ENCODE data around the gene POMT1.
"Not testable (repeated sequence)": the region's sequence is repeated elsewhere in the genome, so short reads cannot be mapped to it uniquely, and the experiment has no call there.

Gene POMT1, protein sequence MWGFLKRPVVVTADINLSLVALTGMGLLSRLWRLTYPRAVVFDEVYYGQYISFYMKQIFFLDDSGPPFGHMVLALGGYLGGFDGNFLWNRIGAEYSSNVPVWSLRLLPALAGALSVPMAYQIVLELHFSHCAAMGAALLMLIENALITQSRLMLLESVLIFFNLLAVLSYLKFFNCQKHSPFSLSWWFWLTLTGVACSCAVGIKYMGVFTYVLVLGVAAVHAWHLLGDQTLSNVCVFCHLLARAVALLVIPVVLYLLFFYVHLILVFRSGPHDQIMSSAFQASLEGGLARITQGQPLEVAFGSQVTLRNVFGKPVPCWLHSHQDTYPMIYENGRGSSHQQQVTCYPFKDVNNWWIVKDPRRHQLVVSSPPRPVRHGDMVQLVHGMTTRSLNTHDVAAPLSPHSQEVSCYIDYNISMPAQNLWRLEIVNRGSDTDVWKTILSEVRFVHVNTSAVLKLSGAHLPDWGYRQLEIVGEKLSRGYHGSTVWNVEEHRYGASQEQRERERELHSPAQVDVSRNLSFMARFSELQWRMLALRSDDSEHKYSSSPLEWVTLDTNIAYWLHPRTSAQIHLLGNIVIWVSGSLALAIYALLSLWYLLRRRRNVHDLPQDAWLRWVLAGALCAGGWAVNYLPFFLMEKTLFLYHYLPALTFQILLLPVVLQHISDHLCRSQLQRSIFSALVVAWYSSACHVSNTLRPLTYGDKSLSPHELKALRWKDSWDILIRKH

DNA sequence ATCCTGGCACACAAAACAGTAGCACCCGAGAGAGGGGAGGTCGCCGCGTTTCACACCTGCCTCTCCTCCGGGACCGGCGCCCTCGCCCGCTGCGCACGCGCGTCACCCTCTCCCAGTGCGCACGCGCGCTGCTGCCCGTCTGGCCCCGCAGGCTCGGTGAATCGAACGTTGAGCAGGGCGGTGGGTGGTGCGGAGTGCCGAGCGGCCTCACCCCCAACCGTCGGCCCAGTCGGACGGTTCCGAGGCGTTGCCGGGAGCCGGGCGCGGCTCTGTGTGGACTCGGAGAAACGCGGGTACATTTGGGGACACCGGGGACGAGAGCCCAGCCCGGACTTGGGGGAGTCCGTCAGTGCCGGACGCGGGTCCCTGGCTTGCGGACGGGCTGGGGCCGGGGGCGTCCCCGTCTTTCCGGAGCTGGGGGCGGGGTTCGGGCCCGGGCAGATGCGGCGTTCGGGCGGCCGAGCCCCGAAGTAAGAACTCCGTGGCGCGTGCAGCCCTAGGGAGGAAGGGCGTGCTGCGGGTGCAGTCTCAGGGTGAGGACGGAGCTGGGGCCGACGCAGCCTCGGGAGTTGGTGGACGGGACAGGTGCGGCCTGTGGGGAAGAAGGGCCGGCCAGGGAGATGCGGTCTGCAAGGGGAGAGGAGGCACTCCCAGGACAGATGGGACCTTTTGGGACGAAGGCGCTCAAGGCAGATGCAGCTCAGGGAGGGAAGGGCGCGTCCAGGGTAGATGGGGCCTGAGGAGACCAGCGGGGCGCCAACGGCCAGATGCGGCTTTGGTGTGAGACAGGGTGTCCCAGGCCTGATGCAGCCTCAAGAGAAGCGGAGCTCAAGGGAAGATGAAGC lies at the start of gene POMT1:
Gene POMT1 (plus strand): TSS at position 138 of the 845 bp plus-strand sequence. CDS start 1,301 bp downstream, outside the sequence.
- DNase-seq: peak; percentile 96

DNA sequence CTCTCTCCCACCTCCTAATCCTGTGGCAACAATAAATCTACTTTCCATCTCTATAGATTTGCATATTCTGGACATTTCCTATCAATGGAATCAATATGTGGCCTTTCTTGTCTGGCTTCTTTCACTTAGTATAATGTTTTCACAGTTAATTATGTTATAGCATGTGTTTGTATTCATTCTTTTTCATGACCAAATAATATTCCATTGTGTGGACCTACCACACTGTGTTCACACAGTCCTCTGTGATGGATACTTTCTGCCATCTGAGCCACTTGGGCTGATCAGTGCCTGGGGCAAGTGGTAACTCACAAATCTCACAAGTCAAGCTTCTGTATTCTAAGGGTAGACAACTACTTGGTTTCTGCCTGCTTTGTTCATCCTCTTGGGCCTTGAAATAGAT lies 48.7 kb upstream of the POMT1 start:
- no peak for DNase-seq

DNA sequence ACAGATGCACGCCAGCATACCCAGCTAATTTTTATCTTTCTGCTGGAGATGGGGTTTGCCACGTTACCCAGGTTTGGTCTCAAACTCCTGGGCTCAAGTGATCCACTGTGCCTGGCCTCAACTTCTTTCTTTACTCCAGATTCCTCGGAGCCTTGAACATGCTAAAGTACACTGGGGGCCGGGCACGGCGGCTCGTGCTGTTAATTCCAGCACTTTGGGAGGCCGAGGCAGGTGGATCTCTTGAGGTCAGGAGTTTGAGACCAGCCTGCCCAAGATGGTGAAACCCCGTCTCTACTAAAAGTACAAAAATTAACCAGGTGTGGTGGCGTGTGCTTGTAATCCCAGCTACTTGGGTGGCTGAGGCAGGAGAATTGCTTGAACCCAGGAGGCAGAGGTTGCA lies 47.1 kb upstream of the POMT1 start:
- not testable (repeated sequence) for DNase-seq

DNA sequence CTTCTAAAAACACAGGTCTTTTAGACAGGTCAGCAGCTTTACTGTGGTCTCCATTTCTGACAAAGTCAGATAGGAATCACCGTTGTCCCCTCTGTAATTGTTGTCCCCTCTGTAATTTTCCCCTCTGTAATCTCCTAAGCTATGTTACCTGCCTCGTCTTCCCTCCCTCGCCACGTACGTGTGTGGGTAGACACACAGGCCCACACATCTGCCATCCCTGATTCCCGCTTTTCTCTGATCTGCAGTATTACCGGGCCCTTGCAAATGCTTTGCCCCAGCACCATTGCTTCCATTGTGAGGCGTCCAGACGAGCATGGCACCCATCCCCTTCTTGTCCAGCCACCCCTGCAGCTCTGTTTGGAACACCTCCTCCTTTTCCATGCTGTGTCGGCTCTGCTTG lies 45.0 kb upstream of the POMT1 start:
- no peak for DNase-seq

DNA sequence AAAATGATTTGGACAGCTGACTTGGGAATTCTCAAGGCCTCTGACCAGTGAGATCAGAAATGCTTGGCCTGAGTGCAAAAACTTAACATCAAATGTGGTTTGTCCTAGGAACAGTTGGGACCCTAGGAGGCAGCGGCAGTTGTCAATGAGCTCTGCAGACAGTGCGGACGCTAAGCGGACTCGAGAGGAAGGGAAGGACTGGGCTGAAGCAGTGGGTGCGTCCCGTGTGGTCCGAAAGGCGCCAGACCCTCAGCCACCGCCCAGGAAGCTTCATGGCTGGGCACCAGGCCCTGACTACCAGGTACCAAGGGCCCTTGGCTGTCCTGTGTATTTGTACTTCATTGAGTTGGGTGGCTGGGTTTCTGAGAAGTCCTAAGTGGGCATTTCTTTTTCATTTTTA lies 43.7 kb upstream of the POMT1 start:
- DNase-seq: no peak

DNA sequence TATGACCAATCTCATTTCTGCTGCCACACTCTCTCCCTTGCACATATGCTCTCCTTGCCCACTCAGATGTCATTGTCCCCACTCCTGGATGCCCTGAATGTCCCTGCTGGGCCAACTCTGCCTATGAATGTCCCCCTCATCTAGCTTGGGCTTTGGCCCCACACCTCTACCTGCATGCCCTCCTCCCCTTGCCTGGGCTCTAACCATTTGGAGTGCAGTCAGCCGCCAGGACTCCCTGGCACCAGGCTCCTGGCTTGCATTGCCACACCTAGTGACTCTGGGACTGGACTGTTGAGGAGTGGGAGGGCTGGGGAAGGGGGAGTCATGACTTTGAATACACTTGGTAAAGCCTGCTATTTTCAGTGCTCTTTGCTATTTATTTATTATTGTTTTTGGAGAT lies 41.6 kb upstream of the POMT1 start:
- no peak for DNase-seq

DNA sequence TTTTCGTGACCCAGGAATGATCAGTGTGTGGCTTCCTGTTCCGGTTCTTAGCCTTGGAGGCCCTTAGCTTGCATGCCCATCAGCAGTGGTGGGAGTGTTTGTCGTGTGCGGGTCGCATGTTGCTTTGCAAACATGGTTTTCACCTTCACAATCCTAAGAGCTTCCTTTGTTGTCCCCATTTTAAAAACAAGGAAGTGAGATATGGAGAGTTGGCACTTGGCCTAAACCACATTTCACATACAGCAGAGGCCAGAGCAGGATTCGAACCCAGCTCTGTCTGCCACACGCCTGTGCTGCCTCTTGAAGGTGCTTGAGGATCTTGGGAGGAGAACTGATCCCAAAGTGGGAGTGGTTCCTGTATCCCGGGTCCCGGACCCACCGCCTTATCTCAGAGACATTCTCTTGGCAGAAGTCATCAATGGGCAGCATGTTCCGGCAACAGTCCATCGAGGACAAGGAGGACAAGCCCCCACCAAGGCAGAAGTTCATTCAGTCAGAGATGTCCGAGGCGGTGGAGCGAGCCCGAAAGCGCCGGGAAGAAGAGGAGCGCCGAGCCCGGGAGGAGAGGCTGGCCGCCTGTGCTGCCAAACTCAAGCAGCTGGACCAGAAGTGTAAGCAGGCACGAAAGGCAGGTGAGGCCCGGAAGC lies 38.2 kb upstream of the POMT1 start:
- DNase-seq: no peak

DNA sequence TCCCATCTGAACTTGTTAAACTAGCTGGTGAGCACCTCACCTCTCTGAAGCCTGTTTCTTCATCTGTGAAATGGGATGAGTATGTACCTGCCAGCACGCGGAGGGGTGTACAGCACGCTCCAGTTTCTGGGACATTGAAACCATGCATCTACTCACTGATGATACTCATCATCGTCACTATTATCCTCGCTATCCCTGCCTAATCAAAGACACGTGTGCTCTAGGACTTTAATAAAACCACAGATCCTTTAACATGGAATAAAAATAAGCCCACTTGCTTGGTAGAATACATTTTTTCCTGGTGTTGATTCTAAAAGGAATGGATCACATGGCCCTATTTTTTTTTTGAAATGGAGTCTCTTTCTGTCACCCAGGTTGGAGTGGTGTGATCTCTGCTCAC lies 37.3 kb upstream of the POMT1 start:
- no peak for DNase-seq

DNA sequence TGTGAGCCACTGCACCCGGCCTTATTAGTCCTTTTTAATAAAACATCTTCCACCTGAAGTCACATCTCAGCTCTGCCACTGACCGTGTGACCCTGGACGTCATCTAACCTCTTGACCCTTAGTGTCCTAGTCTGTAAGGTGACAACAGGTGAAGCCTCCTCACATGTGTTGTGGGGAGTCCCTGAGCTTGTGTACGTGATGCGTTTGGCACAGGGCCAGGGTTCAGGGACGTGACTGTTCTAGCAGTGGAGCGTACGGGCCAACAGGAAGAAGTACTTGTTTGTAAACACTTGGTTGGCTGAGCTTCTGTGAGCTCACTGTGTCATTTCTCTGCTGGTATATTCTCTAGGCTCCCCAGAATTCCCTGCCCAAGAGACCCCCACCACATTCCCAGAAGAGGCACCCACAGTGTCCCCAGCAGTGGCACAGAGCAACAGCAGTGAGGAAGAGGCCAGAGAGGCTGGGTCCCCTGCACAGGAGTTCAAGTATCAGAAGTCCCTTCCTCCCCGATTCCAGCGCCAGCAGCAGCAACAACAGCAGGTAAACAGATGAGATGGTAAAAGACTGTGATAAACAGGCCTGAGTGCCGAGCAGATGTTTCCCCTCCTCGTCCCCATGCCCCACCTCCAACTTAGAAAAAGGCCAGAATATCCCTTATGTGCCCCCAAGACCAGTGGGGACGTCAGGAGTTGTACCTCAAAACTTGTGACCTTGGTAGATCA lies 35.3 kb upstream of the POMT1 start:
- DNase-seq: no peak

DNA sequence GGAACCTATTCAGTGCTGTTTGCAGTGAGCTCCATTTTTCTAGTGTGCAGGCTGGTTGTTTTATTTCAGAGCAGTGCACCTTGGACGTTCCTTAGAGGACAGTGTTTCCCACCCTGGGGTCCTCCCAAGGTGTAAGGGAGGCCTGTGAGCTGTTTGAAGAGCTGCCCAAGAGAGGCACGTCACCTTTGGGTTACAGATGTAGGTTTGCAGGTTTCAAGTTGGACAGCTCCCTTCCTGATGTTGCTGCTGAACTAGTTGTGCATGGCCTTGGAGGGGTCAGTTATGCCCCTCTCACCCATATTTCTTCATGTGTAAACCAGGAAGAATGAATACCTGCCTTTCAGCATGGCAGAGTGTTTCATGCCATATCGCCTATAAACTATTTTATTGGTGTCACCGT lies 34.7 kb upstream of the POMT1 start:
- no peak for DNase-seq

DNA sequence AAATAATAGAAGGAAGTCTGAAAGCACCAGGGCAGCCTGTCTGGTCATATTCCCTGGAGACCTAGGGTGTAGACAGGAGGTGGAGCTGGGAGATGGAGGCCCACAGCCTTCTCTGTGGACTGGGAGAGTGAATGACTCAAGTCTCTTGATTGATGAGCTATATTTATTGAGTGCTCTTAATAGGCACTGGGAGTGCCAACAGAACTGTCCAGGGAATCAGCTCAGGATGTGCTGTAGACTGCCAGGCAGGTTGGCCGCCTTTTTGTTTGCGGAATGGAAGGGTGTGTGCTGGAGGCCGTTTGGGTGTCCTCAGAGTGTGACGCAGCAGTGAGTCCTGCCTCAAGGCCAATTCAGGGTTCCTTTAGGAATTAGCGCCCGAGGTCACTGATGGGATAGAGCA lies 33.4 kb upstream of the POMT1 start:
- DNase-seq: peak; percentile 68

DNA sequence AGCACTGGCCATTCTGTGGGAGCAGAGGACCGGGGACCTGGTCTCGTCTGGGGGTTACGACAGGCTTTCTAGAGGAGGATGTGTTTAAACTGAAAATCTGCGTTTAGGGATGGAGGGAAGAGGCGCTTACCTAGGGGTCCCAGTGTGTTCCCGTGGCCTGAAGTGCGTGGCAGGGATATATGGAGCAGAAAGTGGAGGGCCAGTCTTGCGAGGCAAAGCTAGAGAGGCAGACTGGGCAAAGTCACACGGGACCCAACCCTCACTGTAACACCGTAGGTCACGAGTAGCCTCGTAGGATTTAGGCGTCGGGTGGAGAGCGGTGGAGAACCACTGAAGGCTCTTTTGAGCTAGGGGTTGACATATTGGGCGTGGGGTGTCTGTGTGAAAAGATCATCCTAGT lies 32.8 kb upstream of the POMT1 start:
- DNase-seq: no peak

DNA sequence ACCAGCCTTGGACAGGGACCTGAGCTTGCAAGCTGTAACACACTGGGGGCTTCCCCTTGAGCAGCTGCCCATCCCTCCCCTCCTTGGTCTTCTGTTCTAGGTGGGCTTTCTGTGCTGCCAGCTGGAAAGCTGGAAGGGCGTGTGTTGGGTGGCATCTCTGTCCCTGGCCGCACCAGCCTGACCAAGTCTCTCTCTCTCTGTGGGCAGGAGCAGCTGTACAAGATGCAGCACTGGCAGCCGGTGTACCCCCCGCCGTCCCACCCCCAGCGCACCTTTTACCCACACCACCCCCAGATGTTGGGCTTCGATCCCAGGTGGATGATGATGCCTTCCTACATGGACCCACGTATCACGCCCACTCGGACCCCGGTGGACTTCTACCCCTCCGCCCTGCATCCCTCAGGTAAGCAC lies 32.1 kb upstream of the POMT1 start:
- DNase-seq: no peak

DNA sequence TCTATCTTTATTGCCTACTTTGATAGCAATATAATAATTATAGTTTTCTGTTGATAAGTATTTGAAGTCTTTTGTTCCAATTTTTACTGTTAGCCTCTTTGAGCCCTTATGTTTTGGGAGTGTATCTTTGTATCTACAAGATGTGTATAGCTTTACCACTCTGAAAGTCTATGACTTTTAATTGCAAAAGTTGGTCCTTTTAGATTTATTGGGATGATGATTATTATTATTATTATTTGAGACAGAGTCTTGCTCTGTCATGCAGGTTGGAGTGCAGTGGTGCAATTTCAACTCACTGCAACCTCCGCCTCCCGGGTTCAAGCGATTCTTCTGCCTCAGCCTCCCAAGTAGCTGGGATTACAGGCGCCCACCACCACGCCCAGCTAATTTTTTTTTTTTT lies 30.6 kb upstream of the POMT1 start:
- DNase-seq: not testable (repeated sequence)

DNA sequence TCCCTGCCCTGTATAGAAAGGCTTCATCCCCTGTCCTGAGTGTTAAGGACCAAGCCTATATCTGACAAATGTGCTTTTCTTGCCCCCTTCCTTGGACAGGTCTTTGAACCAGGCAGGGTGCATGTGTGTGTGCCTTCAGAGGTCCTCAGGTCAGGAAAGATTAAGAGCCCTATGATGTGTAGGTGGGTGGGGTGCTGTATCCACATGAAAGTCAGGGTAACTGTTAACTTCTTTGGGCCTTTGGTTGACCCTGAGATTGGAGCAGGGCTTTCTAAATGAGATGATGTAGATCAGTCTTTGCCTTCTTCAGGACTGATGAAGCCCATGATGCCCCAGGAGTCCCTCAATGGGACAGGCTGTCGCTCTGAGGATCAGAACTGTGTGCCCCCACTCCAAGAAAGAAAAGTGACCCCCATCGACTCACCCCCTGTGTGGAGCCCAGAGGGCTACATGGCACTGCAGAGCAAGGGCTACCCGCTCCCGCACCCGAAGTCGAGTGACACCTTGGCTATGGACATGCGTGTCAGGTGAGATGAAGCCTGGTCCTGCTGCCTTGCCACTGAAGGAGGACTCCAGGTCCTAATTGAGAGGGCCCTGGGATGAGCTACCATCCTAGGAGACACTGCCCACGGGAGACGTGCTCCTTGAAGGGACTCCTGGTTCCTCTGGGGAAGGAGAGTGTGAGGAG lies 29.4 kb upstream of the POMT1 start:
- DNase-seq: no peak

DNA sequence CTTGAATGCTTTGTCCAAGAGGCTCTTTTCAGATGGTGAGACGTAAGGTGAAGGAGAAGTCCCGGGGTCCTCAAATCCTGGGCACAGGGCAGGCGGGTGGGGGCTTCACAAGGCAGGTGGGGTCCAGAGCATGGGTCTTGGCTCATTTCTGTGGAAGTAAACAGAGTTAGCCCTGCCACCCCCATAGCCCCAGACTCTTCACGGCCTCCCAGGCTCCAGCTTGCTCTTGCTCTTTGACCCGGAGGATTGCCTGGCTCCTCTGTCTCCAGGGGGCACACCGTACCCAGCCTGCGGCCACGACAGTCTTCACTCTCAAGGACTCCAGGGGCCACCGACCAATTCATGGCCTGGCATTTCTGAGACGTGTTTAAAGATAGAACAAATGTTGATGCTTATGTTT lies 28.8 kb upstream of the POMT1 start:
- no peak for DNase-seq

DNA sequence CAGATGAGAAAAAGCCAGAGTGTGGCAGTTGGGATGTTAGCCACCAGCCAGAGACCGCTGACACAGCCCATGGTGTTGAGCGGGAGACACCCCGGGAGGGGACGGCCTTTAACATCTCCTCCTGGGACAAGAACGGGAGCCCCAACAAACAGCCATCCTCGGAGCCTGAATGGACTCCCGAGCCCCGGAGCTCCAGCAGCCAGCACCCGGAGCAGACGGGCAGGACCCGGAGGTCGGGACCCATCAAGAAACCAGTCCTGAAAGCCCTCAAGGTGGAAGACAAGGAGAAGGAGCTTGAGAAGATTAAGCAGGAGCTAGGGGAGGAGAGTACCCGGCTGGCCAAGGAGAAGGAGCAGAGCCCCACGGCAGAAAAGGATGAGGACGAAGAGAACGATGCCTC lies 28.0 kb upstream of the POMT1 start:
- DNase-seq: no peak

DNA sequence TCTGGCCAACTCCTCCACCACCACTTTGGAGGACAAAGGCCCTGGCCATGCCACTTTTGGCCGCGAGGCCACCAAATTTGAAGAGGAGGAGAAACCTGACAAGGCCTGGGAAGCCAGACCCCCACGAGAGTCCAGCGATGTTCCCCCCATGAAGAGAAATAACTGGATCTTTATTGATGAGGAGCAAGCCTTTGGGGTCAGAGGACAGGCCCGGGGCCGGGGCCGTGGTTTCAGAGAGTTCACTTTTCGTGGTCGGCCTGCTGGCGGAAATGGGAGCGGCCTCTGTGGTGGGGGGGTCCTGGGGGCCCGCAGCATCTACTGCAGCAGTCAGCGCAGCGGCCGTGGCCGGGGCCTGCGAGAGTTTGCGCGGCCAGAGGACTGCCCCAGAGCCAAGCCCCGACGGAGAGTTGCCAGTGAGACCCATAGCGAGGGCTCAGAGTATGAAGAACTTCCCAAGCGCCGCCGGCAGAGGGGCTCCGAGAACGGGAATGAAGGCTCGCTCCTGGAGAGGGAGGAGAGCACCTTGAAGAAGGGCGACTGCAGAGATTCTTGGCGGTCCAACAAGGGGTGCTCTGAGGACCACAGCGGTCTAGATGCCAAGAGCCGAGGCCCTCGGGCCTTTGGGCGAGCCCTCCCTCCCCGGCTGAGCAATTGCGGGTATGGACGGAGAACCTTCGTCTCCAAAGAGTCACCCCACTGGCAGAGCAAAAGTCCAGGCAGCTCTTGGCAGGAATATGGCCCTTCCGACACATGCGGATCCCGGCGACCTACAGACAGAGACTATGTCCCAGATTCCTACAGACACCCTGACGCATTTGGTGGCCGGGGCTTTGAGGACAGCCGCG lies 27.4 kb upstream of the POMT1 start:
- DNase-seq: no peak

DNA sequence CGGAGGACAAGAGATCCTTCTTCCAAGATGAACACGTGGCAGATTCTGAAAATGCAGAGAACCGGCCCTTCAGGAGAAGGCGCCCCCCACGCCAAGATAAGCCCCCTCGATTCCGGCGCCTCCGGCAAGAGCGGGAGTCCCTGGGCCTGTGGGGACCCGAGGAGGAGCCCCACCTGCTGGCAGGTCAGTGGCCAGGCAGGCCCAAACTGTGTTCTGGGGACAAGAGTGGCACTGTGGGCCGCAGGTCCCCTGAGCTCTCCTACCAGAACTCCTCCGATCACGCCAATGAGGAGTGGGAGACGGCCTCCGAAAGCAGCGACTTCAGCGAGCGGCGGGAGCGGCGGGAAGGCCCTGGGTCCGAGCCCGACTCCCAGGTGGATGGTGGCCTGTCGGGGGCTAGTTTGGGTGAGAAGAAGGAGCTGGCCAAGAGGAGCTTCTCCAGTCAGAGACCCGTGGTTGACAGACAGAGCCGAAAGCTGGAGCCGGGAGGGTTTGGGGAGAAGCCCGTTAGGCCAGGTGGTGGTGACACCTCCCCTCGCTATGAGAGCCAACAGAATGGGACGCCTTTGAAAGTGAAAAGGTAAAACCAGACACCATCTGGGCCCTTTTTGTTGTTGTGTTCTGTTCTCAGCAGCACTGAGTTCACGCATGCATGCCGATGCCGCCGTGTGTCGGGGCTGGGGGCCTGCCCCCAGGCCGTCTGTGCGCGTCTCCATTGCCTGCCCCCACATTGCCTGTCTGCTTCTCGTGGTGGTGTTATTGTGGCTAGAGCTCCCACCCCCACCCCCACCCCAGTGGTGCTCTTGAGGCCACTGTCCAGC lies 26.6 kb upstream of the POMT1 start:
- no peak for DNase-seq
